HG02798 (cell line): Measurements from ENCODE around the gene CABP5.

ENCODE experiments used
- ATAC-seq: cut with Tn5 transposase; IDR thresholded peaks from one replicate; pipeline ENCODE4 v1.9.1; 2021; ENCODE audit warnings: mild to moderate bottlenecking; ENCODE audit not compliant: unreplicated experiment, poor library complexity

CABP5 gene

DNA sequence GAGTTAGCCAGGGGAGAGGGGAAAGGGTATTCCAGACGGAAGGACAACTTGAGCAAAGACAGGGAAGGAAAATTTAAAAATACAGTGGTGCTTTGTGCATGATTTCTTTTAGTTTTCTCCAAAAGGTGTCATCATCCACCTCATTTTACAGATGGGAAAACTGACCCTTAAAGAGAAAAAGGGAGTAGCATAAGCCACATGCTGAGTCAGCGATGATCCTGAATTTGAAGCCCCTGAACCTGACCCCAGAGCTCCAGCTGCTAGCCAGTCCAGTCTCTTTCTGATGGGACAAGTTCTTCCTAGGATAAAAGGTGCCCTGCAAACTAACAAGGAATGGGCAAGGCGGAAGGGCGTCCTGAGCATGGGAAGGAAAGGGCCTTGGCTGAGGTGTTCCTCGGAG is 10.3 kb downstream of the CABP5 start:
- no peak for ATAC-seq

DNA sequence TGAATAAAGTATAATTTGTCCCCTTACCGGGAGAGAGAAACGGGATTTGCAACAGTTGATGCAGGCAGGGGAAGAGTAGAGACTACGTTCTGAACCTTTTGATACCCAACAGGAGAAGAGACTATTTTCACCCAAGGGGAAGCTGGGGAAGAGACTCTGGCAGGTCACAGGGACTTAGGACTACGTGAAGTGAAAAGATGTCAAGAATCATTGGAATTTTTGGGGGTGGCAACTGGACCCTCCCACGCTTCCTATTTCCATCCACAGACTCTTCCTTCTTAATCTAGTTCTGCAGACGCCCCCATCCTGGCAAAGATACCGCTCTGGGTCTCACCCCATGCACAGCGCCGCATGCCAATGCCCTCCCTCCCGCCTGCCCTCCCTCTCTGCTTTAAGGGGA is 13.8 kb downstream of the CABP5 start:
- ATAC-seq, result no peak

DNA sequence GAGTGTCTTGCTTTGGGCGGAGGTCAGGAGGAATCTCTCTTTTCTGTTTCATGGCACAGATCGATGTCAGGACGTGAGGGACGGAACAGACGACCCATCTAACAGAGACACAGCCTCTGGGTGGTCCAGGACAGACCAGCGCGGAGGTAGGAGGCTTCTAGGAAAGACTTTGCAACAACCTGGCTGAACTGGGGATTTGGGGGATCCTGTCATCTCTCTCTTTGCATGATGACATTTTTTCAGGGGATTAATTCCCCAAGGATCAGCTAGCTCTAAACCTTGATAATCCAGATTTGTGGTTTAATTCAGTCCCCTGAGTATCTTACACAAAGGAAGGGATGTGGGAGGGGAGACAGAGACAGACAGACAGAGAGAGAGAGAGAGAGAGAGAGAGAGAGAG is 14.4 kb downstream of the CABP5 start:
- no peak for ATAC-seq

DNA sequence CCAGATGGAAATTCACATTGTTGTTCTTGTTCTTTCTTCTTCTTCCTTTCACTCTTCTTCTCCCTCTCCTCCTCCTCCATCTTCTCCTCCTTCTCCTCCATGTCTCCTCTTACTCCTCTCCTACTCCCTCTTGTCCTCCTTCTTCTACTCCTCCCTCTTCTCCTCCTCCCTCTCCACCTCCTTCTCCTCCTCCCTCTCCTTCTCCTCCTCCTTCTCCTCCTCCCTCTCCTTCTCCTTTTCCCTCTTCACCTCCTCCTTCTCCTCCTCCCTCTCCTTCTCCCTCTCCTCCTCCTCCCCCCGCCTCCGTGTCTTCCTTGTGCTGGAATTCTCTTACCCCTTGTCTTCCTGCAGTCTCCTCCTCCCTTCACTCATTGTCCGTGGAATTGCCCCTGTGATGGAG is 18.4 kb downstream of the CABP5 start:
- no peak for ATAC-seq

- ATAC-seq, result no peak
Measured at GRCh38 chr19:48023518-48023917, 20.4 kb downstream of the CABP5 start.

DNA sequence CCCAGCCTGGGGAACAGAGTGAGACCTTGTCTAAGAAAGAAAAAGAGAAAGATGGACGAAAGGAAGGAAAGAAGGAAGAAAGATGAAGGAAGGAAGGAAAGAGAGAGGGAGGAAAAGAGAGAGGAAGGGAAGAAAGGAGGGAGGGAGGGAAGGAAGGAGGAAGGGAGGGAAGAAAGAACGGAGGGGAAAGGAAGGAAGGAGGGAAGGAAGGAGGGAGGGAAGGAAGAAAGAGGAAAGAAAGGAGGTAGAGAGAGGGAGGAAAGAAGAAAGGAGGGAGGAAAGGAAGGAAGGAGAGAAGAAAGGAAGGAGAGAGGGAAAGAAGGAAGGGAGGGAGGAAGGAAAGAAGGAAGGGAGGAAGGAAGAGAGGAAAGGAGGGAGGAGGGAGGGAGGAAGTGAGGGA is 20.9 kb downstream of the CABP5 start:
- no peak for ATAC-seq

- ATAC-seq, result no peak
Measured at GRCh38 chr19:48020686-48021085, 23.2 kb downstream of the CABP5 start.

DNA sequence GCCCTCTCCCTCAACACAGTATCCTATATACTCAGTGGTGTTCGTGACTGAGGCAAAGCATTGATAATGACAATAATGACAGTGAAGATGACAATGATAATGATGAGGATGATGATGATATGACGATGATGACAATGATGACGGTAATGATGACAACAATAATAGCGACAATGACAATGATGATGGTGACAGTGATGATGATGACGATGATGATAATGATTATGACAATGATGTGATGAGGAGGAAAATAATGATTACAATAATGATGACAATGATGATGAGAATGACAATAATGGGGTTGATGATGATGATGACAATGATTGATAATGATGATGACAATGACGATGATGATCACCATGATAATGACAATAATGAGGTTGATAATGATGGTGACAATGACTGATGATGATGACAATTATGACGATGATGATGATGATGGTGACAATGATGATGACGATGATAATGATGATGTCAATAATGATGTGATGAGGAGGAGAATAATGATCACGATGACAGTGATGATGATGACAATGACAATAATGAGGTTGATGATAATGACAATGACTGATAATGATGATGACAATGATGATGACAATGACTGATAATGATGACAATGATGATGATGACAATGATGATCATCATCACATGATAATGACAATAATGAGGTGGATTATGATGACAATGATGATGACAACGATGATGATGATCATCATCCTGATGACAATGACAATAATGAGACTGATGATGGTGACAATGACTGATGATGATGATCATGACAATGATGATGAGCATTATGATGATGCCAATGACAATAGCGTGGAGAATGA is 32.7 kb downstream of the CABP5 start:
- ATAC-seq, result no peak

DNA sequence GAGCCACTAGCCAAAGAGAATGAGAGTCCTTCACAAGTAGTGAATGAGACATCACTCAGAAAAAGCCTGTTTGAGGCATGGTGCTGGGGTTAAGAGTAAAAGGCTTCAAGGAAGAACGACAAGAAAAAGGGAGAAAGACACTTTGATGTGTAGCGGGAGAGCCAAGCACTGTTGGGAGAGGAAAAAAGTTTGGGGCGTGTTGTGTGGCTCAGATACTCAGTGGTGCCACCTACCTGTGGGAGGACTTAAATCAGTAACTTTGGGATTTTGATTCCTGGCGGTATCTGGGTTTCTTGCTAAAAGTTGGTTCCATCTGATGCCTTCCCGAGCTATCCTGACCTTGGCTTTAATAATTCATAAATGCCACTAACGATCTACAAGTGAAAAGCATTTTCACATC is 37.1 kb downstream of the CABP5 start:
- ATAC-seq, result no peak

- no peak for ATAC-seq
Measured at GRCh38 chr19:48004236-48004635, 39.6 kb downstream of the CABP5 start.

DNA sequence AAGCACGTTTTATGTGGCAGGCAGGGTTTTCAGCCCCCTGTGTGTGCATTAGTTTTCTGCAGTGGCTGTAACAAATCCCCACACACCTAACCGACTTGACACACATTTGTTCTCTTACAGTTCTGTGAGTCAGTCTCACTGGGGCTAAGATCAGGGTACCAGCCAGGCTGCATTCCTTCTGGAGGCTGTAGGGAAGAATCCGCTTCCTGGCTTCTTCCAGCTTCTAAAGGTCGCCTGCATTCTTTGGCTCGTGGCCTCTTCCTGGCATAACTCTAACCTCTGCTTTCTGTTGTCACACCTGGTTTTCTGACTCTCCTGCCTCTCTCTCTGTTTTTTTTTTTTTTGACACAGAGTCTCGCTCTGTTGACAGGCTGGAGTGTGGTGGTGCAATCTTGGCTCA is 43.0 kb downstream of the CABP5 start:
- no peak for ATAC-seq

DNA sequence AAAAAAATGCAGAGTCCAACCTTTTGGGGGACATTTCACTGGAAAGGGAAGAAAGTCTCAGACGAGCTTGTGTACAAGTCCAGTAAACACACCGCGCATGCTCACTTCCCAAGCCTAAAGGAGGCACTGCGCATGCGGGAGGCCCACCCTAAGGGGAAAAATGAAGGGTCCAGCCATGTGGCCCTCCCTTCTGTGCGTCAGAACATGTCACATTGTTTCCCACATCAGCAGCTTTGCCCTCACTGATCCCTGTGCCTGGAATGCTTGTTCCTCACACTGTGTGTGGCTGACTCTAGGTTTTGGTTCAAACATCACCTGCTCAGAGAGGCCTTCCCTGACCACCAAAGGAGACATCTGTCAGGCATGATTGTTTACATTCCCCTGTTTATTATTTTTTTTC is 45.1 kb downstream of the CABP5 start:
- no peak for ATAC-seq

DNA sequence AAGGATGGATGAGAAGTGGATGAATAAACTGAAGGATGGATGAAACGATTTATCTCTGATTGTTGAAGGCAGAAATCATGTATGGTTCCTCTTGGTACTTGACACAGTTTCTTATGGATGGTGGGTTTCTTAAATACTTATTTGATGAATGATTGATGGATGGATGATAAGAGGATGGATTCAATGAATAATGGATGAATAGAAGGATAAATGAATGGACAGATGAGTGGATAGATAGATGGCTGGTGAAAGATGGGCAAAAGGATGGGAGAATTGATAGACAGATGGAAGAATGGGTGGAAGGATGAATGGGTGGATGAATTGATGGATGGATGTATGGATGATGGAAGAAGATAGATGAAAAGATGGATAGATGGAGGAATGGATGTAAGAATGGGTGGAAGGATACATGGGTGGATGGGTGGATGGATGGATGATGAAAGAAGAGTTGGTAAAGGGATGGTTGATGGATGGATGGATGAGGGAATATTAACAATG is 47.6 kb downstream of the CABP5 start:
- no peak for ATAC-seq

- no peak for ATAC-seq
Measured at GRCh38 chr19:47994209-47994802, 49.6 kb downstream of the CABP5 start, which contains the start of gene ELSPBP1. Gene ELSPBP1 (plus strand): TSS chr19:47994632. CDS start chr19:48008668, 14,036 bp downstream.

- ATAC-seq, result no peak
Measured at GRCh38 chr19:47992070-47992469, 51.8 kb downstream of the CABP5 start, which contains the start of gene BSPH1. Gene BSPH1 (minus strand): TSS chr19:47992170. CDS start chr19:47992081, 89 bp downstream.

GRCh38 chr19:47991191-47991808 is 52.6 kb downstream of the CABP5 start:
- no peak for ATAC-seq
